SKM-1 (cell line): ENCODE results near the gene SOX10.

Source experiments
- DNase-seq: peaks from one replicate; lab custom pipeline; 2025; ENCODE audit not compliant: unreplicated experiment; lab: John Stamatoyannopoulos, UW

SOX10 gene

GRCh38 chr22:38016182-38017151, 32.1 kb upstream of the SOX10 start:
- DNase-seq = no peak

GRCh38 chr22:38014083-38014482, 29.7 kb upstream of the SOX10 start:
- no peak for DNase-seq

GRCh38 chr22:38012604-38013072, 28.3 kb upstream of the SOX10 start:
- DNase-seq = no peak

GRCh38 chr22:38009000-38009806, 24.8 kb upstream of the SOX10 start:
- DNase-seq = no peak

GRCh38 chr22:38007330-38007902, 23.1 kb upstream of the SOX10 start:
- no peak for DNase-seq

GRCh38 chr22:38006906-38007305, 22.6 kb upstream of the SOX10 start:
- DNase-seq = no peak

GRCh38 chr22:38005943-38006342, 21.6 kb upstream of the SOX10 start:
- DNase-seq = no peak

- no peak for DNase-seq
Measured at GRCh38 chr22:37999640-38000272, 15.4 kb upstream of the SOX10 start.

- DNase-seq = no peak
Measured at GRCh38 chr22:37999236-37999635, 14.9 kb upstream of the SOX10 start.

- no peak for DNase-seq
Measured at GRCh38 chr22:37998543-37998942, 14.2 kb upstream of the SOX10 start.

GRCh38 chr22:37996515-37997246, 12.3 kb upstream of the SOX10 start:
- no peak for DNase-seq

- no peak for DNase-seq
Measured at GRCh38 chr22:37996079-37996478, 11.7 kb upstream of the SOX10 start.

- DNase-seq = no peak
Measured at GRCh38 chr22:37995460-37995859, 11.1 kb upstream of the SOX10 start.

- no peak for DNase-seq
Measured at GRCh38 chr22:37994982-37995381, 10.6 kb upstream of the SOX10 start.

- no peak for DNase-seq
Measured at GRCh38 chr22:37994049-37994448, 9.7 kb upstream of the SOX10 start.

GRCh38 chr22:37991731-37992442, 7.5 kb upstream of the SOX10 start:
- DNase-seq = no peak

- DNase-seq = no peak
Measured at GRCh38 chr22:37990862-37991261, 6.5 kb upstream of the SOX10 start.

GRCh38 chr22:37990301-37990700, 5.9 kb upstream of the SOX10 start:
- DNase-seq = no peak

GRCh38 chr22:37989146-37990045, 5.0 kb upstream of the SOX10 start:
- no peak for DNase-seq
